NCI-H69 (cell line): Measurements from ENCODE around the gene ACAN.

Source experiments
- DNase-seq: peaks from one replicate; lab custom pipeline; 2025; lab: John Stamatoyannopoulos, UW

The ACAN gene

GRCh38 chr15:88843334-88843733 lies 40.1 kb downstream of the ACAN start:
- DNase-seq, result no peak

- no peak for DNase-seq
These were observed 41.6 kb downstream of the ACAN start for GRCh38 chr15:88844749-88845386.

GRCh38 chr15:88845616-88846015 lies 42.4 kb downstream of the ACAN start:
- no peak for DNase-seq

DNA sequence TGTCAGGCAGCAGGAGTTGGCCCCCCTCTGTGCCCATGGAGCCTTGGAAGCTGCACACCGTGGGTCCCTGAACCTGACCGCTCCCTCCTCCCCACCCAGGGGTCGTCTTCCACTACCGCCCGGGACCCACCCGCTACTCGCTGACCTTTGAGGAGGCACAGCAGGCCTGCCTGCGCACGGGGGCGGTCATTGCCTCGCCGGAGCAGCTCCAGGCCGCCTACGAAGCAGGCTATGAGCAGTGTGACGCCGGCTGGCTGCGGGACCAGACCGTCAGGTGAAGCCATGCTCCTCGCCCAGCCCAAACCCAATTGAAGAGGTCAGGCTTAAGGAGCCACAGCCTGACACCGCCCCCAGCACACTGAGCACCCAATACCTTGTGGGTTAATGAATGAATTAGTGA lies 43.9 kb downstream of the ACAN start:
- DNase-seq, result no peak

DNA sequence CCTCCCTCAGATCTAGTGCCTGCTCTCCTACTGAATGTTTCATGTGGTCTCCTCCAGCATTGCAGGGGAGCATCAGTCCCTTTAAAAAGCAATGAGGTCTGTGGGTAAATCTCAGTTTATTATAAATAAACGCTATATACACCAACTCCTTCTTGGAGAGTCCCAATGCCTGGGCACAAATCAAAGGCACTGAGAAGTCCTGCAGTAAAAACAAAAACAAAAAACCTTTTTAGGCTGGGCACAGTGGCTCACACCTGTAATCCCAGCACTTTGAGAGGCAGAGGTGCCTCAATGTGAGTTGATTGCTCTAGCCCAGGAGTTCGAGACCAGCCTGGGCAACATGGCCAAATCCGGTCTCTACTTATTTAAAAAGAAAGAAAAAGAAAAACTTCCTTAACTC lies 45.0 kb downstream of the ACAN start:
- DNase-seq, result no peak

DNA sequence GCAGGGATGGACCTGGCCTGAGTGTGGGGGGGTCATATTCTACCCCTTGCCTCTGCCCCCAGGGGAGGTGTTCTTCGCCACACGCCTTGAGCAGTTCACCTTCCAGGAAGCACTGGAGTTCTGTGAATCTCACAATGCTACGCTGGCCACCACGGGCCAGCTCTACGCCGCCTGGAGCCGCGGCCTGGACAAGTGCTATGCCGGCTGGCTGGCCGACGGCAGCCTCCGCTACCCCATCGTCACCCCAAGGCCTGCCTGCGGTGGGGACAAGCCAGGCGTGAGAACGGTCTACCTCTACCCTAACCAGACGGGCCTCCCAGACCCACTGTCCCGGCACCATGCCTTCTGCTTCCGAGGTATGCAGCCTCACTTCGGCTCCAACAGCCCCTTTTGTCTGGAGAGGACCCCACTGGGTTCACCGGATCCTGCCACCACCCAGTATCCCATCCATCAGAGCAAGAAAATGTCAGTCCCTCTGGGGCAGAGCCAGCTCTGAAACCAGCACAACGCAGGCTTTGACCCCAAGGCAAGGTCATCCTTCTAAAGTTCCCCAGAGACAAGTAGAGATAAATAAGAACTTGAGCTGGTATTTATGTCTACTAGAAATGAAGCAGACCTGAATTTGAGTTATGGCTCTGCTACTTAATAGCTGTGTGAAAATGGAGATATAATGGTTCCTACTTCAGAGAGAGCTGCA lies 46.3 kb downstream of the ACAN start:
- no peak for DNase-seq

- no peak for DNase-seq
These were observed 49.2 kb downstream of the ACAN start for GRCh38 chr15:88852476-88852875.

DNA sequence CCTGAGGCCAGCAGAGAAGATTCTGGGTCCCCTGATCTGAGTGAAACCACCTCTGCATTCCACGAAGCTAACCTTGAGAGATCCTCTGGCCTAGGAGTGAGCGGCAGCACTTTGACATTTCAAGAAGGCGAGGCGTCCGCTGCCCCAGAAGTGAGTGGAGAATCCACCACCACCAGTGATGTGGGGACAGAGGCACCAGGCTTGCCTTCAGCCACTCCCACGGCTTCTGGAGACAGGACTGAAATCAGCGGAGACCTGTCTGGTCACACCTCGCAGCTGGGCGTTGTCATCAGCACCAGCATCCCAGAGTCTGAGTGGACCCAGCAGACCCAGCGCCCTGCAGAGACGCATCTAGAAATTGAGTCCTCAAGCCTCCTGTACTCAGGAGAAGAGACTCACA lies 55.7 kb downstream of the ACAN start:
- no peak for DNase-seq

DNA sequence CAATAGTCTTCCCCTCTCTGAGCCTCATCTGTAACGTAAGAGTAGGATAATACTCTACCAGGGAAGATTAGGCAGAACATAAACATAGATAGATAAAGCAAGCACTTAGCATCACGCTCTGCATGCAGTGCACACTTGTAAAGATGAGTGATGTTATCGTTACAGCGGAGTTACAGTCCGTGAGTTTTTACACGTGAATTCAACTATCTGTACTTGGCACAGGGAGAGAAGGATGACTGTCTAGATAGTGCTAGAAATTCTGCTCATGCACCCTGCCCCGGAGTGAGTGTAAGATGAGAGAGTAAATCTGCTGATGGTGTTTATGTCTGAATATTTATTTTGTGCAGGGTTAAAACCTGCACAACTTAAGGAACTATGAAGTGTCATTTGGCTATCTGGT lies 56.3 kb downstream of the ACAN start:
- no peak for DNase-seq

GRCh38 chr15:88860212-88860611 lies 57.0 kb downstream of the ACAN start:
- DNase-seq, result no peak

DNA sequence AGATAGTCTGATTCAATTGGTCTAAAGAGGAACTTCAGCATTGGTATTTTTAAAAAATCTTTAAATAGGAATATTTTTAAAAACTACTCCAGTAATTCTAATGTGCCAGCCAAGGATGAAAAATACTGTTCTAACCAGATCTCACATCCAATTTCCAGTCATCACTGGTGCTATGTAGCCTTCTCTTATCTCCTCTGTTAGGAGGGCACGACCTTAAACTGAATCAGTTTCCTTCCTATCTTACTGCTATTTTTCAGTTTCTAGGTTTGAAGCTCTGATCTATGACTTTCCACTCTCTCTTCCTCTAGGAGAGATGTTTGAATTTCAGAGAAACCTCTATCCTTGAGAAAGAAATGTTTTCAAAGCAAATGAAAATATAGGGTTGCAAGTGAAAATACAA lies 60.2 kb downstream of the ACAN start:
- DNase-seq, result no peak

DNA sequence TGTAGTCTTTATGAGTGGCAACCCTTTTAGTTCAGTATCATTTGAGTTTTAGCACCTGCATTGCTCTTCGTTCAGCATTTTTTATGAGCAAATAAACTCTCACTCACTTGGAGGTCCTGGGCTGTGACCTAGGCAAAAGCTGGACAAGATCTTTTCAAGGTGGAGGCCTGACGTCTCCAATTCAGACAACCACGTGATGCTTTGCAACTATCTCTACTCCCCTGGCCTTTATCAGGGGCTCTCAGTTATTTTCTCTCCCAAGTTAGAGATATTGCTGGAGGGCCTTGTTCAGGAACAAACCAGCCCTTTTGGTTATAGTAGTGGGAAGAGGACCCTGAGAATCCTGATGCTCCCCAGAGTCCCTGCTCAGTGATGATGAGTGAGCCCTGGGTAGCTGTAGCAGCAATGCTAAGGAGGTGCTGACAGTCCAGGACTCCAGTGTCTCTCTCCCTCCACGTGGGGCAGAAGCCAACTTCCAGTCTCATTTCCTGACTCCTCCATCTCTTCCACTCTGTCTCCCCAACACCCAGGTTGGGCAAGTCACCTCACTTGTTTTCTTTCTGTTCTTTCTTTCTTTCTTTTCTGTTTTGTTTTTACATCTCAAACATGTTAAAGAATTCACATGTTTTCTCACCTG lies 61.7 kb downstream of the ACAN start:
- DNase-seq, result no peak

DNA sequence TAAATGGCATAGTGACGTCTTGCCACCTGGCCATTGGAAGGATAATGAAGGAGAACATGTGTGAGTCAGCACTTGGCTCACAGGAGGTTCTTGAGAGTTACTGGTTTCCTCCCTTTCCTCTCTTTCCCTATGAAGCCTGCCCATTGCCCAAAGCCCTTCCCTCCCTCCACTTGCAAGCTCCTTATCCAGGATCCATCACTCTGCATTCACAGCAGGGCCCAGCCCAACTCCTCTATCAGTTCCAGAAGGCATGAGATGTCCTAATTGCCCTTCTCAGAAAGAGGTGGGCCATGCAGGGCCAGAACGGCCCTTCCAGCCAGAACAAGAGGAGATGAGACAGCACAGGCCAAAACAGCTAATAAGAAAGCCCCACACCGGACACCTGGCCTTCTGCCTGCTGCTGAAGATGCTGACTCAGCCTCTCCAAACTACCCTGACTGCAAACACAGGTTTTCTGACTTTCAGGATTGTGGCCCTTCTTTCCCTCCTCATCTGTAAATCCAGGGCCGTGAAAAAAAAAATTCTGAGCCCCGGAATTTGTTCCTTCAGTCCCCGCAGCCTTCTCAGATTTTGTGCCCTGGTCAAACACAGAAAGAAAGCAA lies 62.4 kb downstream of the ACAN start:
- DNase-seq, result no peak

- no peak for DNase-seq
These were observed 63.2 kb downstream of the ACAN start for GRCh38 chr15:88866295-88866881.

- no peak for DNase-seq
These were observed 68.1 kb downstream of the ACAN start for GRCh38 chr15:88871313-88871712.

DNA sequence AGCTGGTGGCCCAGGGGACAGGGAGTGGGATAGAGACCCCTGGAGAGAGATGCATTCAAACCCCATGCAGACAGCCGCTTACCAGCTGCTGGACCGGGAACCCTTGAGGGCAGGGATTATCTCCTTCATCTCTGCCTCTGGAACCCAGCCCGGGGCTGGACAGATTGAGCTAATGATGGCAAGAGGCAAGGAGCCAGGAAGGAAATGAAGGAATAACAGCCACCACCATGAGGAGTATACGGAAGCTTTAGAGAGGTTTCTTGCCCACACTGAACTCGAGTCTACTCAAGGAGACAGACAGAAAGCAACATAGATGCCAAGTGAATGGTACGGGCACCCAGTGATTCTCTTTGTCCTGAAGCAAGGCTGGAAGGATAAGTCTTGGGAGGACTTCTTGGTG lies 68.9 kb downstream of the ACAN start:
- DNase-seq, result no peak

DNA sequence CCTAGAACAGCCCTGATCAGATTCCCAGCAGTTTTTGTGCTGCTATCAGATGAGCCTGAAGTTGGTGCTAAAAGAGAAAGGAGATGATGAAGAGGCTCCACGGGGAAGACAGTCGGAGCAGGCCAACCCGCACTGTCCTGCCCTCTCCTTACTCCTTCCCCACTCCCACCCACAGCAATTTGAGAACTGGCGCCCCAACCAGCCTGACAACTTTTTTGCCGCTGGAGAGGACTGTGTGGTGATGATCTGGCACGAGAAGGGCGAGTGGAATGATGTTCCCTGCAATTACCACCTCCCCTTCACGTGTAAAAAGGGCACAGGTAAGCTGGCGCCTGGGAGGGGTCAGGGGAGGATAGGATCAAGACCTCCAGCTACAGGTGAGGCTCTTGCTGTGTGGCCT lies 69.5 kb downstream of the ACAN start:
- DNase-seq, result no peak

DNA sequence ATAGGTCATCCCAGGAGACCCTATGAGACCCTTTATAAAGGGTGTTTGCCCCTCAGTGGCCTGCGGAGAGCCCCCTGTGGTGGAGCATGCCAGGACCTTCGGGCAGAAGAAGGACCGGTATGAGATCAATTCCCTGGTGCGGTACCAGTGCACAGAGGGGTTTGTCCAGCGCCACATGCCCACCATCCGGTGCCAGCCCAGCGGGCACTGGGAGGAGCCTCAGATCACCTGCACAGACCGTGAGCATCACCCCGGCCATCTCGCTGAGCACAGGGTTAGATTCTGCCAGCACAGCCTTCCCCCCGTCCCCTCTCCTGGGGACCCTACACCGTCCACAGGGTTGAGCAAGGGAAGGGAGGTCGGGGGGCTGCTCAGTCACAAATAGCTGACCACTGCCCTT lies 70.5 kb downstream of the ACAN start:
- DNase-seq, result no peak

DNA sequence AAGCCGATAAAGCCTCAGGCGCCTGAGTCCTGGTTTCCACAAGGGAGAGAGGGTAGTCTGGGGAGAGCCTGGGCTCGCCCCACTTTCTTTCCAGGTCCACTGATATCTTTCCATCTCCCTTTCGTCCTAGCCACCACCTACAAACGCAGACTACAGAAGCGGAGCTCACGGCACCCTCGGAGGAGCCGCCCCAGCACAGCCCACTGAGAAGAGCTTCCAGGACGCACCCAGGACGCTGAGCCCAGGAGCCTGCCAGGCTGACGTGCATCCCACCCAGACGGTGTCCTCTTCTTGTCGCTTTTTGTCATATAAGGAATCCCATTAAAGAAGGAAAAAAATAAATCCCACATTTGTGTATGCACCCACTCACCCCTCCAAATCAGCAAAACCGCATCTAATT lies 71.0 kb downstream of the ACAN start:
- no peak for DNase-seq

- no peak for DNase-seq
These were observed 71.4 kb downstream of the ACAN start for GRCh38 chr15:88874684-88875083.

GRCh38 chr15:88876573-88876972 lies 73.3 kb downstream of the ACAN start:
- DNase-seq, result no peak

DNA sequence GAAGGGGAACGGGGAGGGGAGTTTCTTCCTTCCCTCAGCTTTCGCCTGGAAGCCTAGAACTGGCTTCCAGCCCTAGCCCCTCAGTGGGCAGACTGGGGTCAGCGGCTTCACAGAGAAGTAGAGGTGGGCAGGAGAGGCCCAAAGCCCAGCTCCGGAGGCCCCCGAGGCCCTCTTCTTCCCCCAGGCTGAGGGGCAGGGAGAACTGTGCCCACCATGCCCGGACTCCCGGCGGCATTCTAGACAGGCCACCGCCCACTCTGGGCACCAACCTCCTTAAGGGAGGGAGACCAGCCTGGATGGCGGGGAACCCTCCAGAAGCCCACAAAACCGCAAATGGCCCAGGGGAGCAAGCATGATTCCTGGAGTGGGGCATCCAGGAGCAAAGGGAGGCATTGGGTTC lies 74.2 kb downstream of the ACAN start:
- no peak for DNase-seq

GRCh38 chr15:88877906-88878305 lies 74.7 kb downstream of the ACAN start:
- DNase-seq, result no peak
